ENCODE results near the gene TDRD7. TPM values are rescaled to one million over a fixed set of nuclear protein-coding genes. Genes with fewer than 3 reads are reported as not detected.
A peak's percentile ranks its signal among the peaks of the same experiment; 100 is the strongest.

Gene TDRD7
- total and polyA plus RNA-seq, 2 donors from 2014 or later, result 7.8 to 15.0 TPM

- no peak overlapping the region for H3K4me3 ChIP-seq (ENCODE audit: low read length in 3 of 3)
- no peak overlapping the region for H3K9ac ChIP-seq (ENCODE audit: low read length in 3 of 3)
- TF ChIP-seq, protein P1, sequence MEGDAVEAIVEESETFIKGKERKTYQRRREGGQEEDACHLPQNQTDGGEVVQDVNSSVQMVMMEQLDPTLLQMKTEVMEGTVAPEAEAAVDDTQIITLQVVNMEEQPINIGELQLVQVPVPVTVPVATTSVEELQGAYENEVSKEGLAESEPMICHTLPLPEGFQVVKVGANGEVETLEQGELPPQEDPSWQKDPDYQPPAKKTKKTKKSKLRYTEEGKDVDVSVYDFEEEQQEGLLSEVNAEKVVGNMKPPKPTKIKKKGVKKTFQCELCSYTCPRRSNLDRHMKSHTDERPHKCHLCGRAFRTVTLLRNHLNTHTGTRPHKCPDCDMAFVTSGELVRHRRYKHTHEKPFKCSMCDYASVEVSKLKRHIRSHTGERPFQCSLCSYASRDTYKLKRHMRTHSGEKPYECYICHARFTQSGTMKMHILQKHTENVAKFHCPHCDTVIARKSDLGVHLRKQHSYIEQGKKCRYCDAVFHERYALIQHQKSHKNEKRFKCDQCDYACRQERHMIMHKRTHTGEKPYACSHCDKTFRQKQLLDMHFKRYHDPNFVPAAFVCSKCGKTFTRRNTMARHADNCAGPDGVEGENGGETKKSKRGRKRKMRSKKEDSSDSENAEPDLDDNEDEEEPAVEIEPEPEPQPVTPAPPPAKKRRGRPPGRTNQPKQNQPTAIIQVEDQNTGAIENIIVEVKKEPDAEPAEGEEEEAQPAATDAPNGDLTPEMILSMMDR (IDR thresholded peaks at IDR 0.05; ENCODE audit: borderline replicate concordance, extremely low read depth, insufficient read depth), result no peak
- H3K27ac ChIP-seq (ENCODE audit: low read depth in 2 of 2, low read length in 2 of 2), result no peak overlapping the region
- intact Hi-C loops (cut with DNase I), result no loop called here
- FAIRE-seq (no peak), DNase-seq (no peak)
- H3K27me3 ChIP-seq (ENCODE audit: control insufficient read depth, insufficient read depth, low read length), result no peaks in the 10 kb centered on the region
- no peaks in the 10 kb centered on the region for H3K36me3 ChIP-seq (ENCODE audit: control insufficient read depth in 2 of 3, insufficient read depth in 3 of 3, low read length in 3 of 3)
- H3K4me1 ChIP-seq (ENCODE audit: control insufficient read depth in 2 of 3, insufficient read depth in 2 of 3, low read depth in 1 of 3, low read length in 3 of 3), result no peaks in the 10 kb centered on the region
- peaks cover 0 to 2% (median 0%) of the 10 kb centered on the region in 3 donors for H3K9me3 ChIP-seq (ENCODE audit: control insufficient read depth in 2 of 3, insufficient read depth in 1 of 3, low read length in 3 of 3)
Measured at GRCh38 chr9:97510797-97511654, 99.1 kb downstream of the TDRD7 start.

GRCh38 chr9:97511655-97512427 is 99.9 kb downstream of the TDRD7 start:
- Histone ChIP-seq H3K4me1 (ENCODE audit: control insufficient read depth in 2 of 3, insufficient read depth in 2 of 3, low read depth in 1 of 3, low read length in 3 of 3) (no peaks in the 10 kb centered on the region), H3K36me3 (ENCODE audit: control insufficient read depth in 2 of 3, insufficient read depth in 3 of 3, low read length in 3 of 3) (no peaks in the 10 kb centered on the region), H3K9ac (ENCODE audit: low read length in 3 of 3) (no peak overlapping the region), H3K4me3 (ENCODE audit: low read length in 3 of 3) (no peak overlapping the region), H3K27ac (ENCODE audit: low read depth in 2 of 2, low read length in 2 of 2) (no peak overlapping the region), H3K27me3 (ENCODE audit: control insufficient read depth, insufficient read depth, low read length) (no peaks in the 10 kb centered on the region), H3K9me3 (ENCODE audit: control insufficient read depth in 2 of 3, insufficient read depth in 1 of 3, low read length in 3 of 3) (peaks cover 0 to 2% (median 0%) of the 10 kb centered on the region in 3 donors)
- FAIRE-seq (no peak), DNase-seq (no peak)
- intact Hi-C loops (cut with DNase I), result no loop called here
- TF ChIP-seq, protein P1 (IDR thresholded peaks at IDR 0.05; ENCODE audit: borderline replicate concordance, extremely low read depth, insufficient read depth), result no peak

DNA sequence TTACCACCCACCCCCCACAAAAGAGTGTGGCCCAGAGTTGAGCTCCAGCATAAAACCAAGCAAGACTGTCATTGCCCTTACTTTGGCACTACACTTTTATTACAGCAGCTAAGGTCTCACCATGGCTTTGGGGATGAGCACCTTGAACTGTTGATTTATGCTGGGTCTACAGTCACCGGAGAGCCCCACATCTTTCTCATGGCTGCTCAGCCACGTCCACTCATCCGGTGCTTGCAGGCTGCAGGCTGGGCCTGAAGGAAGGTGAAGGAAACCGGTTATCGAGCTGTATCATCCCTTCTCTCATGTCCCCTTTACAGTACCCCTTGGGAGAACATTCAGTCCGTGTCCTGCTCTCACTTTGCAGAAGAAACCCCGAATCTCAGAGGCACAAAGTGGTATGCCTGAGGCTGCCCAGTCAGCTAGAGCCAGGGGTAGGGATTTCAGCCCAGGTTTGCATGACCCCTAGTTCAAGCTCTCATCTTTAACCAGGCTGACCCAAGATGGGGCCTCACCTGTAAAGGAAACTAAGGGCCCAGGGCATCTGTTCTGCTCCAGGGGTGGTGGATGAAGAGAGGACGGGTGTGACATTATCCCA is 101.2 kb downstream of the TDRD7 start:
- H3K9ac ChIP-seq (ENCODE audit: low read length in 3 of 3), result no peak overlapping the region
- peaks cover 0 to 3% (median 0%) of the 10 kb centered on the region in 3 donors for H3K4me1 ChIP-seq (ENCODE audit: control insufficient read depth in 2 of 3, insufficient read depth in 2 of 3, low read depth in 1 of 3, low read length in 3 of 3)
- no peak overlapping the region for H3K4me3 ChIP-seq (ENCODE audit: low read length in 3 of 3)
- H3K27me3 ChIP-seq (ENCODE audit: control insufficient read depth, insufficient read depth, low read length), result no peaks in the 10 kb centered on the region
- intact Hi-C loops (cut with DNase I), result no loop called here
- FAIRE-seq, result no peak
- peak in 3 of 5 donors; percentile 33 to 61 (median 61) for DNase-seq
- H3K27ac ChIP-seq (ENCODE audit: low read depth in 2 of 2, low read length in 2 of 2), result no peak overlapping the region
- TF ChIP-seq, protein P1 (IDR thresholded peaks at IDR 0.05; ENCODE audit: borderline replicate concordance, extremely low read depth, insufficient read depth), result no peak
- peaks cover 0 to 2% (median 0%) of the 10 kb centered on the region in 3 donors for H3K9me3 ChIP-seq (ENCODE audit: control insufficient read depth in 2 of 3, insufficient read depth in 1 of 3, low read length in 3 of 3)
- no peaks in the 10 kb centered on the region for H3K36me3 ChIP-seq (ENCODE audit: control insufficient read depth in 2 of 3, insufficient read depth in 3 of 3, low read length in 3 of 3)
